ENCODE measurements around the gene NDUFS4.
"Not testable (repeated sequence)": the region's sequence is repeated elsewhere in the genome, so short reads cannot be mapped to it uniquely, and the experiment has no call there.

Gene NDUFS4

GRCh38 chr5:53560506-53561191 is at the start of gene NDUFS4:
Gene NDUFS4, plus strand, starts transcription at chr5:53560639. Its CDS starts 24 bp downstream, at chr5:53560663.
- peak within 1 kb of the TSS; percentile 55 for H3K27ac ChIP-seq (ENCODE audit: low read depth, low read length)
- no peaks in the 10 kb centered on the region for H3K27me3 ChIP-seq (ENCODE audit: control insufficient read depth in 1 of 2, insufficient read depth in 2 of 2, low read length in 2 of 2)
- H3K9me3 ChIP-seq (ENCODE audit: low read length): no peaks in the 10 kb centered on the region
- H3K4me1 ChIP-seq (ENCODE audit: insufficient read depth, low read length): peaks cover 19% of the 10 kb centered on the region
- no peaks in the 10 kb centered on the region for H3K36me3 ChIP-seq (ENCODE audit: insufficient read depth, low read length)
- H3K9ac ChIP-seq (ENCODE audit: low read length): peak within 1 kb of the TSS; percentile 72
- H3K4me3 ChIP-seq (ENCODE audit: low read depth in 1 of 2, low read length in 2 of 2): peak within 1 kb of the TSS; percentile 95 to 96

GRCh38 chr5:53512539-53512938 is 47.9 kb upstream of the NDUFS4 start:
- no peak overlapping the region for H3K27ac ChIP-seq (ENCODE audit: low read depth, low read length)
- H3K9ac ChIP-seq (ENCODE audit: low read length): no peak overlapping the region
- H3K9me3 ChIP-seq (ENCODE audit: low read length): no peaks in the 10 kb centered on the region
- H3K4me1 ChIP-seq (ENCODE audit: insufficient read depth, low read length): no peaks in the 10 kb centered on the region
- no peak overlapping the region for H3K4me3 ChIP-seq (ENCODE audit: low read depth in 1 of 2, low read length in 2 of 2)
- H3K27me3 ChIP-seq (ENCODE audit: control insufficient read depth in 1 of 2, insufficient read depth in 2 of 2, low read length in 2 of 2): no peaks in the 10 kb centered on the region
- no peaks in the 10 kb centered on the region for H3K36me3 ChIP-seq (ENCODE audit: insufficient read depth, low read length)

GRCh38 chr5:53515988-53516387 is 44.5 kb upstream of the NDUFS4 start:
- H3K27ac ChIP-seq (ENCODE audit: low read depth, low read length): no peak overlapping the region
- no peaks in the 10 kb centered on the region for H3K4me1 ChIP-seq (ENCODE audit: insufficient read depth, low read length)
- no peaks in the 10 kb centered on the region for H3K9me3 ChIP-seq (ENCODE audit: low read length)
- no peaks in the 10 kb centered on the region for H3K27me3 ChIP-seq (ENCODE audit: control insufficient read depth in 1 of 2, insufficient read depth in 2 of 2, low read length in 2 of 2)
- no peak overlapping the region for H3K9ac ChIP-seq (ENCODE audit: low read length)
- H3K36me3 ChIP-seq (ENCODE audit: insufficient read depth, low read length): no peaks in the 10 kb centered on the region
- no peak overlapping the region for H3K4me3 ChIP-seq (ENCODE audit: low read depth in 1 of 2, low read length in 2 of 2)

- H3K4me3 ChIP-seq (ENCODE audit: low read depth in 1 of 2, low read length in 2 of 2): no peak overlapping the region
- no peaks in the 10 kb centered on the region for H3K9me3 ChIP-seq (ENCODE audit: low read length)
- no peaks in the 10 kb centered on the region for H3K4me1 ChIP-seq (ENCODE audit: insufficient read depth, low read length)
- no peak overlapping the region for H3K27ac ChIP-seq (ENCODE audit: low read depth, low read length)
- H3K9ac ChIP-seq (ENCODE audit: low read length): no peak overlapping the region
- H3K27me3 ChIP-seq (ENCODE audit: control insufficient read depth in 1 of 2, insufficient read depth in 2 of 2, low read length in 2 of 2): no peaks in the 10 kb centered on the region
- H3K36me3 ChIP-seq (ENCODE audit: insufficient read depth, low read length): no peaks in the 10 kb centered on the region
These were observed 39.6 kb upstream of the NDUFS4 start for GRCh38 chr5:53520813-53521212.

- no peak overlapping the region for H3K4me3 ChIP-seq (ENCODE audit: low read depth in 1 of 2, low read length in 2 of 2)
- no peaks in the 10 kb centered on the region for H3K36me3 ChIP-seq (ENCODE audit: insufficient read depth, low read length)
- H3K9ac ChIP-seq (ENCODE audit: low read length): no peak overlapping the region
- no peaks in the 10 kb centered on the region for H3K27me3 ChIP-seq (ENCODE audit: control insufficient read depth in 1 of 2, insufficient read depth in 2 of 2, low read length in 2 of 2)
- no peaks in the 10 kb centered on the region for H3K9me3 ChIP-seq (ENCODE audit: low read length)
- H3K27ac ChIP-seq (ENCODE audit: low read depth, low read length): no peak overlapping the region
- H3K4me1 ChIP-seq (ENCODE audit: insufficient read depth, low read length): no peaks in the 10 kb centered on the region
These were observed 22.7 kb upstream of the NDUFS4 start for GRCh38 chr5:53537711-53538110.

- H3K9me3 ChIP-seq (ENCODE audit: low read length); H3K4me1 ChIP-seq (ENCODE audit: insufficient read depth, low read length); H3K27me3 ChIP-seq (ENCODE audit: control insufficient read depth in 1 of 2, insufficient read depth in 2 of 2, low read length in 2 of 2); H3K27ac ChIP-seq (ENCODE audit: low read depth, low read length); H3K4me3 ChIP-seq (ENCODE audit: low read depth in 1 of 2, low read length in 2 of 2); H3K36me3 ChIP-seq (ENCODE audit: insufficient read depth, low read length); H3K9ac ChIP-seq (ENCODE audit: low read length): not testable (repeated sequence)
These were observed 19.7 kb upstream of the NDUFS4 start for GRCh38 chr5:53540739-53541138.

- no peaks in the 10 kb centered on the region for H3K27me3 ChIP-seq (ENCODE audit: control insufficient read depth in 1 of 2, insufficient read depth in 2 of 2, low read length in 2 of 2)
- H3K9ac ChIP-seq (ENCODE audit: low read length): no peak overlapping the region
- H3K4me1 ChIP-seq (ENCODE audit: insufficient read depth, low read length): no peaks in the 10 kb centered on the region
- no peaks in the 10 kb centered on the region for H3K36me3 ChIP-seq (ENCODE audit: insufficient read depth, low read length)
- H3K27ac ChIP-seq (ENCODE audit: low read depth, low read length): no peak overlapping the region
- H3K4me3 ChIP-seq (ENCODE audit: low read depth in 1 of 2, low read length in 2 of 2): no peak overlapping the region
- H3K9me3 ChIP-seq (ENCODE audit: low read length): no peaks in the 10 kb centered on the region
These were observed 18.6 kb upstream of the NDUFS4 start for GRCh38 chr5:53541859-53542258.

- Histone ChIP-seq H3K9me3 (ENCODE audit: low read length) (no peaks in the 10 kb centered on the region), H3K9ac (ENCODE audit: low read length) (no peak overlapping the region), H3K36me3 (ENCODE audit: insufficient read depth, low read length) (no peaks in the 10 kb centered on the region), H3K27ac (ENCODE audit: low read depth, low read length) (no peak overlapping the region), H3K4me1 (ENCODE audit: insufficient read depth, low read length) (no peaks in the 10 kb centered on the region), H3K27me3 (ENCODE audit: control insufficient read depth in 1 of 2, insufficient read depth in 2 of 2, low read length in 2 of 2) (no peaks in the 10 kb centered on the region), H3K4me3 (ENCODE audit: low read depth in 1 of 2, low read length in 2 of 2) (no peak overlapping the region)
These were observed 17.5 kb upstream of the NDUFS4 start for GRCh38 chr5:53542926-53543325.

GRCh38 chr5:53543401-53543800 is 17.0 kb upstream of the NDUFS4 start:
- H3K4me3 ChIP-seq (ENCODE audit: low read depth in 1 of 2, low read length in 2 of 2): no peak overlapping the region
- no peak overlapping the region for H3K9ac ChIP-seq (ENCODE audit: low read length)
- H3K4me1 ChIP-seq (ENCODE audit: insufficient read depth, low read length): no peaks in the 10 kb centered on the region
- H3K36me3 ChIP-seq (ENCODE audit: insufficient read depth, low read length): no peaks in the 10 kb centered on the region
- H3K27me3 ChIP-seq (ENCODE audit: control insufficient read depth in 1 of 2, insufficient read depth in 2 of 2, low read length in 2 of 2): no peaks in the 10 kb centered on the region
- H3K27ac ChIP-seq (ENCODE audit: low read depth, low read length): no peak overlapping the region
- H3K9me3 ChIP-seq (ENCODE audit: low read length): no peaks in the 10 kb centered on the region

- Histone ChIP-seq H3K9ac (ENCODE audit: low read length) (no peak overlapping the region), H3K9me3 (ENCODE audit: low read length) (no peaks in the 10 kb centered on the region), H3K27me3 (ENCODE audit: control insufficient read depth in 1 of 2, insufficient read depth in 2 of 2, low read length in 2 of 2) (no peaks in the 10 kb centered on the region), H3K36me3 (ENCODE audit: insufficient read depth, low read length) (no peaks in the 10 kb centered on the region), H3K4me3 (ENCODE audit: low read depth in 1 of 2, low read length in 2 of 2) (no peak overlapping the region), H3K27ac (ENCODE audit: low read depth, low read length) (no peak overlapping the region), H3K4me1 (ENCODE audit: insufficient read depth, low read length) (no peaks in the 10 kb centered on the region)
These were observed 14.7 kb upstream of the NDUFS4 start for GRCh38 chr5:53545744-53546143.

- Histone ChIP-seq H3K27me3 (ENCODE audit: control insufficient read depth in 1 of 2, insufficient read depth in 2 of 2, low read length in 2 of 2) (no peaks in the 10 kb centered on the region), H3K36me3 (ENCODE audit: insufficient read depth, low read length) (no peaks in the 10 kb centered on the region), H3K27ac (ENCODE audit: low read depth, low read length) (no peak overlapping the region), H3K4me3 (ENCODE audit: low read depth in 1 of 2, low read length in 2 of 2) (no peak overlapping the region), H3K4me1 (ENCODE audit: insufficient read depth, low read length) (no peaks in the 10 kb centered on the region), H3K9ac (ENCODE audit: low read length) (no peak overlapping the region), H3K9me3 (ENCODE audit: low read length) (no peaks in the 10 kb centered on the region)
These were observed 13.2 kb upstream of the NDUFS4 start for GRCh38 chr5:53547226-53547625.

- H3K4me1 ChIP-seq (ENCODE audit: insufficient read depth, low read length); H3K4me3 ChIP-seq (ENCODE audit: low read depth in 1 of 2, low read length in 2 of 2); H3K36me3 ChIP-seq (ENCODE audit: insufficient read depth, low read length); H3K9me3 ChIP-seq (ENCODE audit: low read length); H3K27me3 ChIP-seq (ENCODE audit: control insufficient read depth in 1 of 2, insufficient read depth in 2 of 2, low read length in 2 of 2); H3K27ac ChIP-seq (ENCODE audit: low read depth, low read length); H3K9ac ChIP-seq (ENCODE audit: low read length): not testable (repeated sequence)
These were observed 11.9 kb upstream of the NDUFS4 start for GRCh38 chr5:53548501-53548900.

Data from muscle layer of colon (tissue), 2 donors.